Dedifferentiated amniotic fluid mesenchymal stem cell (primary cell): Measurements from ENCODE around the gene RSBN1.

ENCODE experiments used
- DNase-seq: peaks from one replicate; pipeline ENCODE4 v3.0.0-alpha.2; 2016; ENCODE audit errors: extremely low spot score

Gene RSBN1

DNA sequence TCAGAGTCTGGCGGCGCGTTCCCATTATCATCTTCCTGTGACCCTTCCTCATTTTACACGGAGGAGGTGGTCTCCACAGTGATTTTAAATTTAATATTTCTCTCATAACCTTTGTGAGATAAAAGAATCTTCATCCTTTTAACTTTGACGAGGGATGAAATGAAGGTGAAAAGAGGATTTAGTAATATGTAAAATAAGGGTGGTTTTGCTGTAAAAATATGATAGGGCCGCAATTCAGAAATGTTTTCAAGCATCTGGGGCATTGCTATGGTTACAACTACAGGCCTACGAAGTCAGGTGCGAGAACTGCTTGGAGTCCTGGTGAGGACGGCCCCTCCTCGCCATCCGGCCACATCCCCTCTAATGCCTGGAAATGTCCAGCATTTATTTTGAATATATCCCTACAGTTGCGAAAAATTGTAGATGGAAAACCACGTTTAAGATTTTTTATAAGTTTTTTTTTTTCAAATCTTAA lies 422 bp upstream of the RSBN1 start:
- DNase-seq: no peak

DNA sequence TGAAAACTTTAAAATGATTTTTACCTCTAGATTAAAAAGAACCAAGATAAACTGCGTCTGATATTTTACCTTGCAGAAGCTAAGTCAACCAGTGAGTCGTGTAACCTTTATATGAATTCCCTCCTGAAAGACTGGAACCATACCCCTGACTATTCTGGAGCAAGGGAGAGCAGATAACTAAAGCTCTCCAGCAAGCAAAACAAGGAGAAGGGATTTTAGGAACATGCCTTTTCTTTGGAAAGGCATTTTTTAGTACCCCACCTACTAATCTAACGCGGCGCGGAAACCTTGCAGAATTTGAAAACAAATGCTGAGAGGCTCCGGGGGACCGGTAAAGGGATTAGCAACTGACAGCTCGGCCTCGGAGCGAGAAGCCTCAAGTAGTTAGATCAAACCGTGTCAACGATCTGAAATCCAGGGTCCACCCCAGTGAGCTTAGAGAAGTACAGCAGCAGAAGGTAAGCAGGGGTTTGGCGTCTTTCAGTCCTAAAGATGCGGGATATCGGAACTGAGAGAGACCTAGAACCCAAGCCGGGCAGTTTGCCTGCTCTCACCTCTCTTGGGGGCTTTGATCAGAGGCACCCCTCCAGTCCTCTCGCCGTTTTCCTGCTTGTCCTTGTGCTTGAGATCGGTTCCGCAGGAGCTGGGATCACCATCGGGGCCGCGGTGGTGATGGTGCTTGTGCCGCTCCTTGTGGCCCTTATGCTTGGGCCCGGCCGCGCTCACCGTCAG lies 954 bp downstream of the RSBN1 start:
- peak; percentile 24 for DNase-seq

DNA sequence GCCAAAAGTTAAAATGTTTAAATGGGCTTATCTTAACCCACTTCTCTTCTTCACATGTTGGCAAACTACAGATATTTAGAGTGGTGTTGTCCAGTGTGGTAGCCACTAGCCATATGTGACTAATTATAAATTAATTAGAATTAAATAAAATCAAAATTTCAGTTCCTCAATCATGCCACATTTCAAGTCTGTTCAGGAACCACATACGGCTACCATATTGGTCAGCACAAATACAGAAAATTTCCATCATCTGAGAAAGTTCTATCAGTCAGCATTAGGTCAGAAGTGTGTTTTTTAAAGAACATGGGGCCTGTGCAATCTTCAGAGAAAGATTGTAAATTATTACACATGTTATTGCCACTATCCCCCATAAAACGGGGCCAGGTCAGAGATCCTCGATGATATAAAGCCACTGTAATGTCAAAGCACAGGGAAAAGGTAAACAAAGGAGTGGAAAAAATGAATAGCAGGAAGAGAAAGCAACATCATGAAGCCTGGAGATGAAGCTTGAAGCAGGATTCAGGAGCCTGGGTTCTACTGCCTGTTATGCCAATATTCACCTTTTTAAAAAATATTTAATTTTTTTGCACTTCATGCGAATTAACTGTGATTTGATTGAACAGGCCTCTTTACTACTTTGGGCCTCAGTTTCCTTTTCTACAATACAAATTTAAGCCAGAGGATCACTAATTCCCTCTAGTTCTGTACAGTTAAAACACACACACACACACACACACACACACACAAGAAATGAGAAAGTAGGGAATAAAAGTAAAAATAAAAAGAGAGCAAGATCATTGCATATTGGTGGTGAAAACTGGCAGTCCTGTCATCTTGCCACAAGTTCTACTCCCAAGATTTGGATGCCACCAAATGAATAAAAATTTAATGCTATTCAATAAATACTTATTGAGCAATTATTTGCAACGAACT lies 2.3 kb downstream of the RSBN1 start:
- no peak for DNase-seq

DNA sequence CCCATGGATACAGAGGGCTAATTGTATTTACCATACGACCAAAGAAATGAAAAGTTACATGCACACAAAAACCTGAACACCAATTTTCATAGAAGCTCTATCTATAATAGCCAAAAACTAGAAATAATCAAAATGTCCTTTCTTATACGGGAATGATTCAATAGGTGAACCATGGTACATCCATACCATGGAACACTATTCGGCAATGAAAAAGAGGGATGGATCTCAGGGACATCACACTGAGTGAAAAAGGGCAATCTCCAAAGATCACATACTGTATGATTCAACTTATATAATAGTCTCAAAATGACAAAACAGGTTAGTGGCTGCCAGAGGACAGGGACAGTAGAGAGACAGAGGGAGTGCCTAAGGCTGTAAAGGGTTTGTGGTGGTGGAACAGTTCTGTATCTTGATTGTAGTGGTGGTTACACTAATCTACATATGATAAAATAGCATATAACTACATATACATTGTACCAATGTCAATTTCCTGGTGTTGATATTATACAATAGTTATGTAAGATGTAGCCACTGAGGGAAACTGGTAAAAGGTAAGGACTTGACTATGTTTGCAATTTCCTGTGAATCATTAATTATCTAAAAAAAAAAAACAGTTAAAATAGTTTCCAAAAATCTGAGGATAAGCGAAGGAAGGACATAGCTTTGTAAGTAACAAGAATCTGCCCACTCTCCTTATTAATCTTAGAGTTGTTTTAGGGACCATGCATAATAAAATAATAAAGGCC lies 3.7 kb downstream of the RSBN1 start:
- DNase-seq: no peak

DNA sequence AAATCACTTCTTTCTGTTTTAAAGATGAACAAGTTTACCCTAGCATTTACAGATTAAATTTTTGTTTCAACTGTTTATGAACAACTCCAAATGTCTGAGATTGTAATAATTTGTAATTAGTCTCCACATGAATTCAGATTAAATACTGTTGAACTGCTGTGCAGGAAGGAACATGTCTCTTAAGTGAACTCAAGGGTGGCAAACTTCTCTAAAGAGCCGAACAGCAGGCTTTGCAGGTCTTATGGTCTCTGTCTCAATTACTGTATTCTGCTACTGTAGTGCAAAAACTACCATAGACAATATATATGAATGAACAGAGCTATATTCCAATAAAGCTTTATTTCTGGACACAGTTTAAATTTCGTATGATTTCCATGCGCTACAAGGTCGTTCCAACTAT lies 6.6 kb downstream of the RSBN1 start:
- DNase-seq: no peak

DNA sequence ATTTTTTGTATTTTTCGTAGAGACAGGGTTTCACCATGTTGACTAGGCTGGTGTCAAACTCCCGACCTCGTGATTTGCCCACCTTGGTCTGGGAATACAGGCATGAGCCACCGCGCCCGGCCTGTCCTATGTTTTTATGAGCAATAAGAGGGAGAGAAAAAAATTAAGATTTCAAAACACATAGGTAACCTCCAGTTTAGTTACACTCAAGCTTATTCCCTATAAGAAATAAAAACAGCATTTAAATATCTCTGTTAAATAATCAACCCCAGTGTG lies 7.1 kb downstream of the RSBN1 start:
- no peak for DNase-seq

DNA sequence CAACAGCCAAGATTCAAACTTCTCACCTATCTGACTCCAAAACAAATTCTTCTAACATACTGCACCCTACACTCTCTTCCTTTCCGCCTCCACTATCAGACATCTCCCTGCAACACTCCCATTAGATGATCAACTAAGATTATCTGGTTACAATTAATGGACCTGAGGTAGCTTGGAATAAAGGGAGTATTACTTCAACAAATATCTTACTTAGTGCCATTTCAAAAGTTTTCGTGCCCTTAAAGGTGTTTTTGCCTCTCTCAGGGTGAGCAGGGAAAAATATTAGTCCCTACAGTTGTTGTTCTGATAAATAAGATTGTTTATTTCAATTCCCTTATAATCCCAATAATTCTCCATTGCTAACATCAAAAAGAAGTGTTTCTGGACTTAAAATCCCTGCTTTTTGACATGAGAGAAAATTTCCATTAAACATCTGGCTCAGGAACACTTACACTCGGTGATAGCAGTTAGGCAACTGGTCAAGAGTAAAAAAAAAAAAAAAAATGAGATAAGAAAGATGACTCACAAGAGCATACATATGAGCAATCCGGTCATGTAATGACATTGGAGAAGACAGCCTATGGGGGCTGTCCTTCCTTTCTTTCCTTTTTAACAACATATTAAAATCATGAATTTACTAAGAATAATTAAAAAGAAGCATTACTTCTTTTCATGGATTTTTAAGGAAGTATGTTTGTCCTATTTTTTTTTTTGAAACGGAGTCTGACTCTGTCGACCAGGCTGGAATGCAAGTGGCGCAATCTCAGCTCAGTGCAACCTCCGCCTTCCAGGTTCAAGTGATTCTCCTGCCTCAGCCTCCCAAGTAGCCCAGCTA lies 7.6 kb downstream of the RSBN1 start:
- DNase-seq: no peak

DNA sequence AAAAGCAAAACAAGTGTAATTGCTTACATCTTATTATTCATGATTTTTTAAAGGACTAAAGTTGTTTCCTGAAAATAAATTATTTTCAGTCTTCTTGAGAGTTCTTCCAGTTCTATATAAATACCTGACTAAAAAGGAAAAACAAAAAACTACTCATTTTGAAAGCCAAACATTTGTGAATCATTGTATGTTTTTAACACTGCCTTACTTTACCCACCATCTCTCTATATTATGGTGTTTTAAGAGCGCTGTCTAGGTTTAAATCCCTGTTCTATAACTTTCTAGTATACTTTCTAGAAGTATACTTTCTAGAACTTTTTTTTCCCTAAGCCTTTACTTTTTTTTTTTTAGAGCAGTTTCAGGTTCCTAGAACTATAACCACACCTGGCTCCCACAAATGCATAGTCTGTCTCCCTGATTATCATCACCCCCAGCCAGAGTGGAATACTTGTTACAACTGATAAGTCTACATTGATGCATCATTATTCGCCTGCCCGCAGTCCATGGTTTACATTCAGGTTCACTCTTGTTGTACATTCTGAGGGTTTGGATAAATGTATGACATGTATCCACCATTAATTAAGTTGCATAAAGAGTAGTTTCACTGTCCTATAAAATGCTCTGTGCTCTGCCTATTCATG lies 9.8 kb downstream of the RSBN1 start:
- DNase-seq: no peak

DNA sequence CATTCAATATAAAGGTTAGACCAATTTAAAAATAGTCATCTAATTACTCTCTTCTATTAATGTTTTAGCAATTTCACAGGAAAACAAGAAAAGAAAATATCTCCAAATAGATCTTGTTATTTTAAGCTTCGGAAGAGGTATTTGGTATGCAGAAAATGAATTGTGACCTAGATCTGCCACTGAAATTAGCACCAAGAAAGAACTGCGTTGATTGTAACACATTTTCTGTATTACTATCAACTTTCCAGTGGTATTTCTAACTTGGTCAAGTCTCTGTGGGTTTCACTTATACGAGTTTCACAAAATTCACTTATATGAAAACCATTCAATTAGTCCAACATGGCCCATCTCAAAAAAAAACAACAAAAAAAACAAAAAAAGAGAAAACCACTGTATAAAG lies 11.8 kb downstream of the RSBN1 start:
- no peak for DNase-seq

DNA sequence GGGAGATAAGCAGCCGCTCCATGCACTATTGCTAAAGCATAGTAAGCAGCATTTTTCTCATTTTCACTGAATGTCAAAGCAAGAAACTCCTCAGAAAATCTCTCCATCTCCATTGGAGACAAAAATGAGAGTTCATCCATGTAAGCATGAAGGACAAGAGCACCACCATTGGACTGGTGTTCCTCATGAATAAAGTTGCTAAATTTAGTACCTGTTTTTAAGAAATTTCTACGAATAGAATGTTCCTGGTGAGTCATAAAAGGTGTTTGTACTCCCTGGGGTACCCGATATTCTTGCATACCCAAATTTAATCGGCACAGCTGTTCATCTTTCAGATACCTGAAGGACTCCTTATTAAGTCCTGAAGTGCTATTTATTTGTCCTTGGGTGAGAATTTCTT lies 14.8 kb downstream of the RSBN1 start:
- DNase-seq: no peak

DNA sequence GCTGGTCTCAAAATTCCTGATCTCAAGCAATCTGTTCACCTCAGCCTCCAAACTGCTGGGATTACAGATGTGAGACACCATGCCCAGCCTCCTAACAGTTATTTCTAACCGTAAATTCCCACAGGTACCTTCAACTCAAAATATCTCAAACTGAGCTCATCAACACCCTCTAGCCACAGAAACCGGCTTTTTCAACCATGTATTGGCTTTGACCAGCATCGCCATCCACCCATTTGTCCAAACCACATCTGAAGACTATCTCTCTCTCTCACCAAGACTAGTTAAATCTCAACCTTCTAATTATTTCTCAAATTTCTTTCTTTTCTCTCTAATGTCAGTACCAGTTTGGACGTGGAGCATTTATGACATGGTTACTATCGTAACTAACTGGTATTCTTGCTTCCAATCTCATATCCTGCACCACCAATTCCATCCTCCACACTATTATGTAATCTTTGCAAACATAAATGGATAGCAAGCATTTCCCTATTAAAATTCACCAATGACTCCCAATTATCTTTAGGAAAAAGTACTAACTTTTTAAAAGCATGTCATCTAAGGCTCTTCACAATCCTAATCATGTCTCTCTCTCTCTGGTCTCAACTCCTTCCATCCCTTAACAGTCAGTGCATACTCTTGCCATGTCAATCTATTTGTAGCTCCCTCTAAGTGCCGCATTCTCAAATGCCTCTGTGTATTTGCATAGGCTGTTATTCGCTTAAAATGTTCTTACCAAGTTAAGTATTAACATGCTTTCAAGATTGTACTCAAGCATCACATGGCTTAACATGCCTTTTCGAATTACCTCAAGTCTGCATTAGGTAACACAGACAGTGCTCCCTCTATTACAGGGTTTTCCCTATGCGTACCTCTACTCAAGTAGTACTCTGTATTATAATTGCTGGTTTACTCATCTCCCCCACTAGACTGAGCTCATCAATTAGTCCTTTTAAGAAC lies 18.1 kb downstream of the RSBN1 start:
- DNase-seq: no peak

DNA sequence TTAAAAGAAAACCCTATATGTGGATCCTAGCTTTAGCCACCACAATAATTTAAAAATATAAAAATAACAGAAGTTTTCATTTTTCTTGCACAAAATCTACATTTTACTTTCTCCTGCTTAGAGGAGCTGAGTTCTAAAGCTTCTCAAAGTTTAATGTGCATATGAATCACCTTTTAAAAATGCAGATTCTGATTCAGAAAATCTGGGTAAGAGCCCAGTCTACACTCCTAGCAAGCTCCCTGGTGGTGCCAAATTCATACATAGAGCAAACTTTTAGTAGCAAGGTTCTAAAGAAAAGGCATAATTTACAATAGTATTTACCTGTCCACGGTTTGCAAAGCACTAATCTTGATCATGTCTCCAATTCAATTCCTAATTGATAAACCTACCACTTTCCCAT lies 19.3 kb downstream of the RSBN1 start:
- no peak for DNase-seq

DNA sequence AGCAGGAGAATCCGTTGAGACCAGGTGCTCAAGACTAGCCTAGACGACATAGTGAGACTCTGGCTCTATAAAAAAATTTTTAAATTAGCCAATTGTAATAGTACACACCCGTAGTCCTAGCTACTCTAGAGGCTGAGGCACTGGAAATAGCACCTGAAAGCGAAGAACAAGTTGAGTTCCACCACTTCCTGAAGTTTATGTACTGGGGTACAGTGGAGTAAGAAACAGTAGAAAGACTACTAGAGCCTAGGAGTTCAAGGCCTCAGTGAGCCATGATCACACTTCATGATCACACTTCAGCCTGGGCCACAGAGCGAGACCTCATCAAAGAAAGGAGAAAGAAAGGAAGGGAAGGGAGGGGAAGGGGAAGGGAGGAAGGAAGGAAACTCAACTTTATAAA lies 19.8 kb downstream of the RSBN1 start:
- DNase-seq: no peak

DNA sequence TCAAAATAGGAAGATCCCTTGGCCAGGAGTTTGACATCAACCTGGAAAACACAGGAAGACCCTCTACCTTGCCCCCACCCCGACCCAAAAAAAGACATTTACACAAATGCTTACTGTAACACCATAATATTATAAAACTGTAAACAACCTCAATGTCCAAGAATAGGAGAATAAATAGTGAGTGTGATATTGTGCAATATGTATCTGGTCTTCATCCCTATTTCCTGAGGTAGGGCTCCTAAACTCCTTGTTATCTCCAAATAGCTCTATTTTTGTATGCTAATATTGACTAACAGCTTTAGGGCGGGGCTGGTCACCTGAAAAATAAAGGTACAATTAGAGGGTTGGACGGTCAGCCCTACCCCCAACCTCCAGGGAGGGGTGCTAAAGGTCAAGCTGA lies 23.5 kb downstream of the RSBN1 start:
- no peak for DNase-seq

DNA sequence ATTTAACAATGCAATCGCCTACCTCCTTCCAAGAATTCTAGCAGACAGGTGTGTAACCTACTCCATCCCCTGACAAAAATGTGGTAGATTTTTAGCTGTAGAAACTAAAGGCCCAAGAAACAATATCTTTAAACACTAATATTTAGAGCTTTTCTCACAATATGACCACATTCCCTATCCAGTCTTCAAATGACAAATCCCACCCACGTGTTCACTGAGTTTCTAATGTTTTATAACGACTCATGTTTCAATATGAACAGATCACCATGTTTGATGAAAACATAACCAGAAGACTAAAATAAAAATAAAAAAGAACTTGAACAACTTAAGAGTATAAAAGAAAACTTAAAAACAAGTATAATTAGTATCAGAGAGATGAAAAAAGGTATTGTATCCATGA lies 24.6 kb downstream of the RSBN1 start:
- DNase-seq: no peak

DNA sequence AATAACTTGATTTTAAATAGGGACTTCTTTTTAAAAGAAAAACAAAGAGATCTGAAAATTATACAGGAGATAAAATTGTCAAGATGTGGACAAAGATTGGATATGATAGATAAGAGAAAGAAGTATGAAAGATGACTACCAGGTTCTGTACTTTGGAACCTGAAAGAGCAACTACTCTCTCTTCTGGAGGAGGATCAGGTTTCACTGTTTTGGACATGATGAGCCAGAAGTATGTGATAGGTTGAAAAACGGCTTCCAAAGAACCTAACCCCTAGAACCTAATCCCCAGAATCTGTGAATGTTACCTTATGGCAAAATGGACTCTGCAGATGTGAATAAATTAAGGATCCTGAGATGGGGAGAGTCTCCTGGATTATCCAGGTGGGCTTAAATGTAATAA lies 26.2 kb downstream of the RSBN1 start:
- DNase-seq: no peak

DNA sequence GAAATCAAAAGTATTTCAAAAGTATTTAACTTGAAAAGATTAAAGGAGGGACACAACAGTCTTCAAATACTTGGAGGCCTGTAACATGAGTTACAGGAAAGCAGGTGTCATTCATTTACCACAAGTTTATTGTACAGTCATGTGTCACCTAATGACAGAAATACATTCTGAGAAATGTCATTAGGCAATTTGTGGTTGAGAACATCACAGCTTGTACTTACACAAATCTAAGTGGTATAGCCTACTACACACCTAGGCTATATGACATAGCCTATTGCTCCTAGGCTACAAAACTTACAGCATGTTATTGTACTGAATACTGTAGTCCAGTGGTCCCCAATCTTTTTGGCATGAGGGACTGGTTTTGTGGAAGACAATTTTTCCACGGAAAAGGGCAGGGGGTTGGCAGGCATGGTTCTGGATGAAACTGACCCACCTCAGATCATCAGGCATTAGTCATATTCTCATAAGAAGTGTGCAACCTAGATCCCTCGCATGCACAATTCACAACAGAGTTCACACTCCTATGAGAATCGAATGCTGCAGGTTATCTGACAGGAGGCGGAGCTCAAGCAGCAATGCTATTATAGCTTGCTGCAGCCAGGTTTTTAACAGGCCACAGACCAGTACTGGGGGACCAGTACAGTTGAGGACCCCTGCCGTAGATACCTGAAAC lies 28.0 kb downstream of the RSBN1 start:
- DNase-seq: no peak

DNA sequence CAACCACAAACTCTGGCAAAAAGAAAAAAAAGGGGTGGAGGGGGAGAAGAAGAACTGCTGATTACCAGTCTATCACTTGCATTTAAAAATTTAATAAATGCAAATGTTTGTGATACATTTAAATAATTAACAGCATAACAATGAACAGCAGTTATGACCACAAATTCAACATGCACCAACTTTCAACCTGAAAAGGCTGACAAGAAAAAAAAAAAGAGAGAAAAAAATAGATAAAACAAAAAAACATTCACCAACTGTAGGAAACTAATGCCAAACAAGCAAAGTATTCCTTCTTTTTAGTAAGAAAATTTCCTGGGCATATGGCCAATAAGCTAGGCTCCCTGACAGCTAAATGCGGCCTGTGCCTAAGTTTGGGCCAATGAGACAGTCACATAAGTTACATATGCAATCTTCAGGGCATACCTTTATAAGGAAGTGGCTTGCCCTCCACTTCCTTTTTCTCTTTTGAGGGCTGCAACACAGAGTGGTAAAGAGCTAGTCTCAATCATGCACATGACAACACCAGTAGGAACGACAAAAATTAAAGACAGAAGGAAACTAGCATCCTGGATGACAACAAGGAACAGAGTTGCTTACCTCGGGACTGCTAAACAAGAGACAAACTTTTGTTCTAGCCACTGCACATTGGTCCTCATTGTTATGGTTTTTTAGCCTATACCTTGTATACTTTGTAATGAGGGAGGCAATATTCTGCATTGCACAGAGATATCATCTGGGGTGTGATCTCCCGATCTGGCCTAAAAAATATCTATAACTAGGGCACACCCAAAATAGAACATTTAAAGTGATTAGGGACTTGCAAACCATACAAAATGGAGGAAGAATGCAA lies 28.8 kb downstream of the RSBN1 start:
- DNase-seq: peak; percentile 46

DNA sequence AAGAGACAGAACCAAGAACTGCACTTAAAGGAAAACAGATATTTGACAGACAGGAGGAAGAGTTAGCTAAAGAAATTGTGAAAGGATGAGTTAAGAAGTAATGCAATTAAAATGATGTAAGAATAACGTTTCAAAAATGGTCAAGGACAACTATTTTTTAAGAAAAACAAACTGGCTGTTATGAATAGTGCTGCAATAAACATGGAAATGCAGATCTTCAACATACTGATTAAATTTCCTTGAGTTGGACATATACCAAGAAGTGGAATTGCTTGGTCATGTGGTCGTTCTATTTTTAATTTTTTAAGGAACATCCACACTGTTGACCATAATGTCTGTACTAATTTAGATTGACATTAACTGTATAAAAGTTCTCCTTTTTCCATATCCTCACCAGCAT lies 29.9 kb downstream of the RSBN1 start:
- DNase-seq: peak; percentile 27
